Endothelial cell of umbilical vein (primary cell): ENCODE results near the gene P2RY6. TPM values are rescaled to one million over a fixed set of nuclear protein-coding genes. Genes with fewer than 3 reads are reported as not detected.

ENCODE experiments used
- BruUV-seq: library from RNA; stranded (reverse); fragments of 400-500 nt; replicated peaks from 2 replicates; lab custom pipeline; 2021; lab: Mats Ljungman, UMichigan
- CTCF ChIA-PET: fragments of 300-600, 350-600 bp; sonication (Branson Sonifier 250); formaldehyde crosslinking; loops from one replicate; lab custom pipeline; 2021; ENCODE audit warnings: antibody characterized with exemption, inconsistent platforms; lab: Charles Lee
- POLR2A ChIA-PET: fragments of 300-600, 350-600 bp; sonication (Branson Sonifier 250); formaldehyde crosslinking; loops from one replicate; lab custom pipeline; 2021; ENCODE audit warnings: antibody characterized with exemption, inconsistent platforms; lab: Charles Lee
- DNase-seq: peaks from one replicate; pipeline ENCODE4 v3.0.0-alpha.2; 2011; ENCODE audit warnings: low read depth, low spot score
- FAIRE-seq: peaks from 2 replicates; lab custom pipeline; 2011; peaks lifted over from hg19 to GRCh38; lab: Jason Lieb, UNC
- H2AFZ ChIP-seq: 2 replicates; pipeline ENCODE4 v1.6.0; 2012; ENCODE audit warnings: low read depth, low read length, control low read depth, inconsistent platforms
- H3K27ac ChIP-seq: 2 replicates; pipeline ENCODE4 v1.5.1; 2011; ENCODE audit warnings: low read depth, mild to moderate bottlenecking, control low read depth, low read length, moderate library complexity; ENCODE audit not compliant: insufficient read depth
- H3K27me3 ChIP-seq, 2 experiments: 2 replicates each; pipeline versions ENCODE4 v1.6.0 to v1.6.1; 2011; ENCODE audit warnings: low read length in 2 of 2, mixed read lengths in 1 of 2; ENCODE audit not compliant: control insufficient read depth in 2 of 2, insufficient read depth in 2 of 2
- H3K36me3 ChIP-seq, 2 experiments: 2 replicates in 1 of 2; 3 replicates in 1 of 2; pipeline ENCODE4 v1.5.1; 2011; ENCODE audit warnings: low read length in 2 of 2, mild to moderate bottlenecking in 1 of 2, moderate library complexity in 1 of 2; ENCODE audit not compliant: control insufficient read depth in 2 of 2, insufficient read depth in 2 of 2; ENCODE audit errors: extremely low read depth in 1 of 2
- H3K4me1 ChIP-seq: 3 replicates; pipeline ENCODE4 v1.5.1; 2011; ENCODE audit warnings: mild to moderate bottlenecking, low read length; ENCODE audit not compliant: control insufficient read depth, insufficient read depth; ENCODE audit errors: extremely low read depth
- H3K4me2 ChIP-seq: 2 replicates; pipeline ENCODE4 v1.6.1; 2011; ENCODE audit warnings: low read length, control low read depth, mixed read lengths; ENCODE audit not compliant: insufficient read depth
- H3K4me3 ChIP-seq, 3 experiments: fragments of 200-600 bp in 1 of 3; sonication (generic), shearing (Covaris generic) in 1 of 3; replicated peaks in 1 of 3; 2 replicates each; pipeline ENCODE4 v1.5.1; 2011 to 2016; ENCODE audit warnings: control low read depth in 3 of 3, low read length in 3 of 3, mild to moderate bottlenecking in 2 of 3, inconsistent platforms in 1 of 3, low read depth in 1 of 3, moderate library complexity in 1 of 3; ENCODE audit not compliant: insufficient read depth in 1 of 3
- H3K79me2 ChIP-seq: 2 replicates; pipeline ENCODE4 v1.6.0; 2012; ENCODE audit warnings: low read length, inconsistent platforms; ENCODE audit not compliant: control insufficient read depth, insufficient read depth
- H3K9ac ChIP-seq: replicated peaks from 2 replicates; pipeline ENCODE3; 2011; ENCODE audit warnings: low read length, control low read depth; ENCODE audit not compliant: insufficient read depth; ENCODE audit errors: extremely low read depth
- H3K9me1 ChIP-seq: replicated peaks from 3 replicates; pipeline ENCODE4 v1.6.0; 2011; ENCODE audit warnings: mild to moderate bottlenecking, low read length; ENCODE audit not compliant: control insufficient read depth, insufficient read depth; ENCODE audit errors: extremely low read depth
- H3K9me3 ChIP-seq: replicated peaks from 2 replicates; pipeline ENCODE4 v1.5.1; 2012; ENCODE audit warnings: low read length, inconsistent platforms; ENCODE audit not compliant: control insufficient read depth, insufficient read depth
- H4K20me1 ChIP-seq: replicated peaks from 2 replicates; pipeline ENCODE3; 2011; ENCODE audit warnings: mild to moderate bottlenecking, low read length; ENCODE audit not compliant: control insufficient read depth, insufficient read depth; ENCODE audit errors: extremely low read depth
- EZH2 ChIP-seq: IDR thresholded peaks from 2 replicates; pipeline ENCODE4 v1.6.1; 2012; ENCODE audit warnings: borderline replicate concordance, low read depth, mild to moderate bottlenecking, moderate library complexity, low read length, inconsistent platforms; ENCODE audit not compliant: severe bottlenecking
- POLR2A ChIP-seq: IDR thresholded peaks from 2 replicates; pipeline ENCODE4 v1.6.1; 2012; ENCODE audit warnings: low read depth, mild to moderate bottlenecking, control low read depth, low read length
- POLR2AphosphoS5 ChIP-seq: IDR thresholded peaks from 2 replicates; pipeline ENCODE4 v1.6.1; 2012; ENCODE audit warnings: low read depth, mild to moderate bottlenecking, control low read depth, low read length, moderate library complexity; ENCODE audit not compliant: insufficient read depth
- dilution Hi-C: fragments of 300-500 bp; cut with MboI; formaldehyde crosslinking; loops from one replicate; pipeline ENCODE4 v1.15.0; 2019; ENCODE audit warnings: low sequenced_read_pairs; ENCODE audit not compliant: extremely low pct_ligation_motif_present
- intact Hi-C: fragments of 100-400 bp; cut with micrococcal nuclease; formaldehyde crosslinking; loops from one replicate; pipeline ENCODE4 v1.10.0; 2022
- polyA plus RNA-seq, 4 experiments: library from polyadenylated mRNA; depleted of rRNA in 3 of 4; stranded (reverse) in 3 of 4; unstranded in 1 of 4; fragments of >200 nt; gene quantifications; 2 replicates each; pipeline versions ENCODE4 v1.2.1 to v1.2.3, GENCODE V29; 2011 to 2012; ENCODE audit warnings: missing spikeins in 1 of 4
- total RNA-seq: library from RNA; stranded (reverse); gene quantifications from 2 replicates; pipeline ENCODE4 v1.2.3, GENCODE V29; 2021
- TF ChIP-seq, protein P1 (sequence below), 2 donors: IDR thresholded peaks; 1 replicate in 1 of 2; 2 replicates in 1 of 2; pipeline ENCODE4 v1.5.1; 2011; ENCODE audit warnings: low read length in 2 of 2, mild to moderate bottlenecking in 2 of 2, moderate library complexity in 2 of 2, control low read depth in 1 of 2, inconsistent platforms in 1 of 2, low read depth in 1 of 2; ENCODE audit not compliant: insufficient read depth in 1 of 2; ENCODE audit errors: extremely low read depth in 1 of 2

Gene P2RY6
- total and polyA plus RNA-seq, 2 donors (not counting 3 experiments of a cell fraction or from before 2014, with no cell fraction given) = 0.47 TPM; not detected in 1

DNA sequence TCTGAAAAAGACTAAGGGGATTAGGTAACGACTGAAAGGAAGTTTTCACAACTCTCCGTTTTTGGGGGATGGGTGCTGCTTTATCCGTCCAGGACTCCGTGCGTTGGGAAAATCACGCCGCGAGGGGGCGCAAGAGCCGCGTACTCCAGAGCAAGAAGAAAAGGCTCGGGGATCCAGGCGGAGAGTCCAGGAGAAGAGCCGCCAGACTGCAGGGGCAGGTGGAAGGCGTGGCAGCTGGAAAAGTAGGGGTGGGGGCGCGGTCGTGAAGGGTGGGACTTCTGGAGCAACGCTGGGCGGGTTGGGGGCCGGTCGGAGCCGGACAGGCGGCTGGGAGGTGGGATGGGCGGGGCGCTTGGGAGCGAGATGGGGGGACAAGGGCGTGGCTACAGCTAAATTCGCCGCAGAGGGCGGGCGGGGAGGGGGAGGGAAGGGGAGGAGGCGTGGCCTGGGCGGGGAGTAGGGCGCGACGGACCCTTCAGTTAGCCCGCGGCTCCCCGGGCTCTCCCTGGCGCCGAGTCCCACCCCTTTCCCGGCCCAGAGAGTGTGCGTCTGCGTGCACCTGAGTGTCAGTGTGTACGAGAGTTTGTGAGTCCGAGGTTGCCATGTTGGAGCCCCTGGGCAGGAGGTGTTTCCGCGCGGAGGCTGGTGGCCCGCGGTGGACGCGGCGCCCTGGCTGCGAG is 35.3 kb downstream of the P2RY6 start:
- dilution Hi-C loops = no loop called here
- Histone ChIP-seq H3K4me1 (peaks cover 23% of the 10 kb centered on the region), H3K27me3 (no peaks in the 10 kb centered on the region), H3K27ac (peak overlapping the region; percentile 57), H4K20me1 (no peaks in the 10 kb centered on the region), H3K9ac (peak overlapping the region; percentile 58), H3K36me3 (peaks cover 0 to 2% of the 10 kb centered on the region in 2 experiments), H3K79me2 (peaks cover 26% of the 10 kb centered on the region), H3K9me1 (no peaks in the 10 kb centered on the region), H3K9me3 (no peaks in the 10 kb centered on the region), H3K4me3 (peak overlapping the region; percentile 66 to 77 (median 72)), H3K4me2 (peak overlapping the region; percentile 82), H2AFZ (peak overlapping the region; percentile 95)
- BruUV-seq = no TSS peak
- TF ChIP-seq POLR2AphosphoS5 (peak; percentile 64), POLR2A (peak; percentile 54), EZH2 (no peak)
- TF ChIP-seq, protein P1, sequence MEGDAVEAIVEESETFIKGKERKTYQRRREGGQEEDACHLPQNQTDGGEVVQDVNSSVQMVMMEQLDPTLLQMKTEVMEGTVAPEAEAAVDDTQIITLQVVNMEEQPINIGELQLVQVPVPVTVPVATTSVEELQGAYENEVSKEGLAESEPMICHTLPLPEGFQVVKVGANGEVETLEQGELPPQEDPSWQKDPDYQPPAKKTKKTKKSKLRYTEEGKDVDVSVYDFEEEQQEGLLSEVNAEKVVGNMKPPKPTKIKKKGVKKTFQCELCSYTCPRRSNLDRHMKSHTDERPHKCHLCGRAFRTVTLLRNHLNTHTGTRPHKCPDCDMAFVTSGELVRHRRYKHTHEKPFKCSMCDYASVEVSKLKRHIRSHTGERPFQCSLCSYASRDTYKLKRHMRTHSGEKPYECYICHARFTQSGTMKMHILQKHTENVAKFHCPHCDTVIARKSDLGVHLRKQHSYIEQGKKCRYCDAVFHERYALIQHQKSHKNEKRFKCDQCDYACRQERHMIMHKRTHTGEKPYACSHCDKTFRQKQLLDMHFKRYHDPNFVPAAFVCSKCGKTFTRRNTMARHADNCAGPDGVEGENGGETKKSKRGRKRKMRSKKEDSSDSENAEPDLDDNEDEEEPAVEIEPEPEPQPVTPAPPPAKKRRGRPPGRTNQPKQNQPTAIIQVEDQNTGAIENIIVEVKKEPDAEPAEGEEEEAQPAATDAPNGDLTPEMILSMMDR (IDR thresholded peaks at IDR 0.05; ENCODE audit: extremely low read depth in 1 of 2, insufficient read depth in 1 of 2, low read depth in 1 of 2, low read length in 2 of 2) = peak; percentile 85 to 87
- CTCF ChIA-PET = interaction anchor here (0.7 to 16.0 kb wide), 27 partner anchors 9 to 582 kb away, joined by 3 to 455 read pairs (median 10); no protein-coding TSS in a partner anchor
- POLR2A ChIA-PET = interaction anchor here (0.6 to 3.7 kb wide), 7 partner anchors 16 to 354 kb away, joined by 3 to 27 read pairs (median 4); no protein-coding TSS in a partner anchor
- intact Hi-C loops = loop anchor here (1.0 to 2.0 kb wide), 3 partner anchors 28 to 353 kb away; no protein-coding TSS in a partner anchor
- peak; percentile 98 for FAIRE-seq
- peak; percentile 99 for DNase-seq
